Ovary (tissue), 9 donors: Measurements from ENCODE around the gene BRD2. TPM values are rescaled to one million over a fixed set of nuclear protein-coding genes. Genes with fewer than 3 reads are reported as not detected.

ENCODE experiments used
- DNase-seq, 5 donors: peaks; one replicate each; pipeline ENCODE4 v3.0.0-alpha.2; 2019 to 2020
- H3K27ac ChIP-seq, 2 donors: fragments of 200-600 bp; one replicate each; pipeline versions ENCODE4 v1.5.1 to v1.8.0; 2019 to 2022
- H3K27me3 ChIP-seq: fragments of 200-600 bp; one replicate; pipeline ENCODE4 v1.8.0; 2022
- H3K36me3 ChIP-seq: fragments of 200-600 bp; sonication (generic); one replicate; pipeline ENCODE4 v1.5.1; 2019
- H3K4me1 ChIP-seq: one replicate; pipeline ENCODE4 v1.8.1; 2013; ENCODE audit warnings: mild to moderate bottlenecking, moderate library complexity; ENCODE audit not compliant: insufficient read depth
- H3K4me3 ChIP-seq: fragments of 200-600 bp; sonication (generic); one replicate; pipeline ENCODE4 v1.5.1; 2017
- H3K9me3 ChIP-seq, 2 donors: fragments of 200-600 bp in 1 of 2; sonication (generic) in 1 of 2; one replicate each; pipeline versions ENCODE4 v1.5.1 to v1.8.1; 2013 to 2019; ENCODE audit warnings: mild to moderate bottlenecking in 1 of 2, moderate library complexity in 1 of 2
- CTCF ChIP-seq, 3 donors: fragments of 450-650 bp in 2 of 3; fragments of 200-600 bp in 1 of 3; IDR thresholded peaks; one replicate each; pipeline versions ENCODE4 v1.5.1 to v1.8.0; 2016 to 2022; ENCODE audit warnings: antibody characterized with exemption in 3 of 3, mild to moderate bottlenecking in 1 of 3
- EP300 ChIP-seq: sonication (generic); formaldehyde crosslinking; IDR thresholded peaks from one replicate; pipeline ENCODE4 v1.6.1; 2017; ENCODE audit warnings: antibody characterized with exemption
- POLR2A ChIP-seq: fragments of 450-650 bp; IDR thresholded peaks from one replicate; pipeline ENCODE4 v1.6.1; 2017; ENCODE audit warnings: antibody characterized with exemption, mild to moderate bottlenecking, moderate library complexity
- WGBS, 3 donors: extraction: QIAGEN DNeasy Blood & Tissue Kit in 1 of 3; methylation state at CpG; one replicate each; pipeline versions ENCODE4 v1.1.5 to v1.1.7; 2013 to 2017; 5-methylcytosine and 5-hydroxymethylcytosine counted together
- intact Hi-C, 4 donors: fragments of 100-400 bp; cut with DNase I; formaldehyde crosslinking; loops; one replicate each; pipeline versions ENCODE4 v1.11.0 to v1.15.1; 2022 to 2023
- polyA plus RNA-seq, 2 donors: library from polyadenylated mRNA; stranded (reverse); fragments of 200-250 nt in 1 of 2; fragments of 350-450 nt in 1 of 2; fragmentation: Illumina TruSeq in 1 of 2; extraction: RNeasy Lipid Tissue Mini Kit (QIAGEN cat#74804) in 1 of 2; gene quantifications; one replicate each; pipeline ENCODE4 v1.2.3, GENCODE V29; 2013 to 2014
- total RNA-seq, 7 donors: library from RNA; depleted of rRNA in 2 of 7; stranded (reverse); fragments of >200 nt in 2 of 7; fragmentation: NEBNext Ultra II Directional in 3 of 7; extraction: Animal tissue kit (Norgen Biotek cat#: 25700) in 3 of 7; gene quantifications; one replicate each; pipeline versions ENCODE4 v1.1.0 to v1.2.4, GENCODE V29; 2016 to 2023
- donor health status: DM: no; HTN: no; CAD: no; lungs with moderate emphysema.
- donor health status: DM: no; HTN: no; CAD: no.
- donor health status: Bipolar disorder and iron deficiency.
- donor health status: DM: yes; HTN: yes; CAD: no.
- donor health status: DM: no; HTN: no; CAD: no.
- donor health status: DM: yes; HTN: yes; CAD: no.

BRD2 gene
- total and polyA plus RNA-seq, 9 donors: 106 to 301 (median 163) TPM

GRCh38 chr6:33029328-33030184 is 61.2 kb downstream of the BRD2 start:
- intact Hi-C loops: no loop called here
- no peak for DNase-seq
- 45 to 51% (median 46%) methylated on average over 6 of the region's 6 CpGs for WGBS, 3 donors

GRCh38 chr6:33030245-33030644 is 61.9 kb downstream of the BRD2 start:
- Histone ChIP-seq H3K36me3 (no peaks in the 10 kb centered on the region), H3K27me3 (no peaks in the 10 kb centered on the region), H3K9me3 (no peaks in the 10 kb centered on the region), H3K27ac (no peak overlapping the region), H3K4me3 (no peak overlapping the region), H3K4me1 (no peaks in the 10 kb centered on the region)
- TF ChIP-seq CTCF (IDR thresholded peaks at IDR 0.05) (no peak), EP300 (no peak), POLR2A (no peak)
- WGBS, 3 donors: 32 to 40% (median 38%) methylated on average over 3 of the region's 3 CpGs
- intact Hi-C loops: no loop called here
- DNase-seq: no peak

More at GRCh38 chr6:33029328-33030184, 61.2 kb downstream of the BRD2 start:
- H3K27me3 ChIP-seq: no peaks in the 10 kb centered on the region
- no peaks in the 10 kb centered on the region for H3K36me3 ChIP-seq
- TF ChIP-seq POLR2A (no peak), CTCF (IDR thresholded peaks at IDR 0.05) (no peak)
- H3K4me3 ChIP-seq: no peak overlapping the region
- no peaks in the 10 kb centered on the region for H3K4me1 ChIP-seq
- H3K27ac ChIP-seq: no peak overlapping the region
- H3K9me3 ChIP-seq: no peaks in the 10 kb centered on the region

Other genes starting within 250 kb of the BRD2 start
- gene HLA-DQA2, start 227.2 kb upstream of the BRD2 start, total RNA-seq: 1 to 10 TPM in 2 of 7 donors, under 1 TPM in 2, not detected in 3; 0.66 to 4.4 (median 1.2) TPM
- gene HLA-DQA2, start 227.2 kb upstream of the BRD2 start, polyA plus RNA-seq: 10 to 100 TPM in 1 of 2 donors, not detected in 1; 29.3 TPM
- 1 to 10 TPM in 2 of 7 donors, under 1 TPM in 3, not detected in 2; 0.33 to 3.7 (median 0.66) TPM for gene HLA-DQB2, start 205.1 kb upstream of the BRD2 start, total RNA-seq
- 1 to 10 TPM in 1 of 2 donors, not detected in 1; 3.1 TPM for gene HLA-DQB2, start 205.1 kb upstream of the BRD2 start, polyA plus RNA-seq
- gene HLA-DOB, start 151.6 kb upstream of the BRD2 start, total RNA-seq: 1 to 10 TPM in 2 of 7 donors, under 1 TPM in 4, not detected in 1; 0.28 to 4.6 (median 0.73) TPM
- 1 to 10 TPM in 1 of 2 donors, under 1 TPM in 1; 0.24 to 1.6 TPM for gene HLA-DOB, start 151.6 kb upstream of the BRD2 start, polyA plus RNA-seq
- gene TAP2, start 129.9 kb upstream of the BRD2 start, total RNA-seq: 10 to 100 TPM in 6 of 7 donors, 1 to 10 TPM in 1; 8.9 to 23.8 (median 18.6) TPM
- gene TAP2, start 129.9 kb upstream of the BRD2 start, polyA plus RNA-seq: 10 to 100 TPM; 13.9 to 16.5 TPM
- gene PSMB8, start 124.5 kb upstream of the BRD2 start, total RNA-seq: 10 to 100 TPM; 28.9 to 44.8 (median 36.0) TPM
- gene PSMB8, start 124.5 kb upstream of the BRD2 start, polyA plus RNA-seq: 100 to 1,000 TPM in 1 of 2 donors, 10 to 100 TPM in 1; 62.2 to 103 TPM
- gene TAP1, start 114.9 kb upstream of the BRD2 start, total RNA-seq: 10 to 100 TPM; 17.7 to 30.7 (median 23.3) TPM
- gene TAP1, start 114.9 kb upstream of the BRD2 start, polyA plus RNA-seq: 10 to 100 TPM; 22.7 to 48.4 TPM
- 10 to 100 TPM in 6 of 7 donors, 1 to 10 TPM in 1; 9.5 to 28.3 (median 20.4) TPM for gene PSMB9, start 114.4 kb upstream of the BRD2 start, total RNA-seq
- 10 to 100 TPM; 23.6 to 30.7 TPM for gene PSMB9, start 114.4 kb upstream of the BRD2 start, polyA plus RNA-seq
- 10 to 100 TPM in 6 of 7 donors, 1 to 10 TPM in 1; 4.3 to 39.1 (median 12.0) TPM for gene HLA-DMB, start 27.6 kb upstream of the BRD2 start, total RNA-seq
- 10 to 100 TPM; 11.0 to 70.0 TPM for gene HLA-DMB, start 27.6 kb upstream of the BRD2 start, polyA plus RNA-seq
- gene HLA-DMA, start 15.5 kb upstream of the BRD2 start, total RNA-seq: 10 to 100 TPM in 6 of 7 donors, 1 to 10 TPM in 1; 5.7 to 50.4 (median 18.5) TPM
- 100 to 1,000 TPM in 1 of 2 donors, 10 to 100 TPM in 1; 19.2 to 162 TPM for gene HLA-DMA, start 15.5 kb upstream of the BRD2 start, polyA plus RNA-seq
- 10 to 100 TPM in 1 of 7 donors, 1 to 10 TPM in 6; 1.1 to 17.3 (median 6.4) TPM for gene HLA-DOA, start 41.0 kb downstream of the BRD2 start, total RNA-seq
- 10 to 100 TPM in 1 of 2 donors, 1 to 10 TPM in 1; 2.5 to 25.3 TPM for gene HLA-DOA, start 41.0 kb downstream of the BRD2 start, polyA plus RNA-seq
- 10 to 100 TPM; 11.8 to 62.0 (median 46.8) TPM for gene HLA-DPA1, start 105.1 kb downstream of the BRD2 start, total RNA-seq
- 100 to 1,000 TPM in 1 of 2 donors, 10 to 100 TPM in 1; 26.7 to 304 TPM for gene HLA-DPA1, start 105.1 kb downstream of the BRD2 start, polyA plus RNA-seq
- gene HLA-DPB1, start 107.4 kb downstream of the BRD2 start, total RNA-seq: 10 to 100 TPM; 19.4 to 85.8 (median 44.7) TPM
- 100 to 1,000 TPM in 1 of 2 donors, 10 to 100 TPM in 1; 39.5 to 120 TPM for gene HLA-DPB1, start 107.4 kb downstream of the BRD2 start, polyA plus RNA-seq
- gene COL11A2, start 223.9 kb downstream of the BRD2 start, total RNA-seq: 1 to 10 TPM in 2 of 7 donors, under 1 TPM in 5; 0.53 to 1.2 (median 0.92) TPM
- under 1 TPM; 0.52 to 0.96 TPM for gene COL11A2, start 223.9 kb downstream of the BRD2 start, polyA plus RNA-seq
- gene RXRB, start 232.1 kb downstream of the BRD2 start, total RNA-seq: 10 to 100 TPM; 19.8 to 54.0 (median 48.5) TPM
- gene RXRB, start 232.1 kb downstream of the BRD2 start, polyA plus RNA-seq: 10 to 100 TPM; 40.9 to 42.1 TPM
- gene SLC39A7, start 232.3 kb downstream of the BRD2 start, total RNA-seq: 10 to 100 TPM; 27.4 to 73.7 (median 61.2) TPM
- 10 to 100 TPM; 54.0 to 80.0 TPM for gene SLC39A7, start 232.3 kb downstream of the BRD2 start, polyA plus RNA-seq
- 10 to 100 TPM in 2 of 7 donors, 1 to 10 TPM in 5; 4.0 to 18.4 (median 7.7) TPM for gene HSD17B8, start 236.1 kb downstream of the BRD2 start, total RNA-seq
- gene HSD17B8, start 236.1 kb downstream of the BRD2 start, polyA plus RNA-seq: 10 to 100 TPM in 1 of 2 donors, 1 to 10 TPM in 1; 9.4 to 10.3 TPM
- 10 to 100 TPM; 20.7 to 70.6 (median 52.3) TPM for gene RING1, start 239.9 kb downstream of the BRD2 start, total RNA-seq
- 10 to 100 TPM; 37.3 to 51.7 TPM for gene RING1, start 239.9 kb downstream of the BRD2 start, polyA plus RNA-seq